OCI-LY1 (cell line): ENCODE data around the gene PSTPIP1.

ENCODE experiments used
- CTCF ChIP-seq: fragments of 200-600 bp; sonication (generic), shearing (Covaris generic); IDR thresholded peaks from 2 replicates; pipeline ENCODE4 v1.5.1; 2017; ENCODE audit warnings: mild to moderate bottlenecking, antibody characterized with exemption, low read length, moderate library complexity, mixed read lengths
- EZH2 ChIP-seq: fragments of 200-600 bp; sonication (generic), shearing (Covaris generic); IDR thresholded peaks from 2 replicates; pipeline ENCODE4 v1.8.0; 2017; ENCODE audit warnings: borderline replicate concordance, mixed run types, mild to moderate bottlenecking, antibody characterized with exemption, low read length, moderate library complexity, mixed read lengths

GRCh38 chr15:77046704-77047412 lies 51.9 kb downstream of the PSTPIP1 start:
- TF ChIP-seq CTCF, result no peak
- no peak for TF ChIP-seq EZH2
